Measurements from ENCODE around the gene VSIG8. TPM values are rescaled to one million over a fixed set of nuclear protein-coding genes. Genes with fewer than 3 reads are reported as not detected.

VSIG8 gene
- not detected in 2 replicates for total RNA-seq

DNA sequence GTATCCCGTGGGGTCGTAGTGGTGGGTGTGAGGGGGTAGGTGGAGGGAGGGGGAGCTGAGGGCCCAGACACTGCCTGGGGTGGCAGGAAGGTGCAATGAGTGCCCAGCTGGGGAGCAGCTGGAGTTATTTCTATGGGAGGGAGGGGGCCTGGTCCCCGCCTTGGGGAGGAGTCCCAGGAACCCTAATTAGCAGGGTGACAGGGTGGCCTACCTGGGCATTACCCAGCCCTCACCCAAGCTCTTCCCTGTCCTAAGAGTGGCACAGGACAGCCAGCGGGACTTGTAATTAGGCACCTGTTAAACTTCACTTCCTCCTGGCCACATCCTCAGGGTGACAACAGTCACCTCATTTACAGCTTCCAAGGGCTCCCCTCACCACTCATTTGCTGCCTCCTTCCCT, at the start of gene VSIG8:
VSIG8 (minus strand) TSS at position 101 of the 400 bp plus-strand sequence. CDS start 136 bp downstream, outside the sequence.

DNA sequence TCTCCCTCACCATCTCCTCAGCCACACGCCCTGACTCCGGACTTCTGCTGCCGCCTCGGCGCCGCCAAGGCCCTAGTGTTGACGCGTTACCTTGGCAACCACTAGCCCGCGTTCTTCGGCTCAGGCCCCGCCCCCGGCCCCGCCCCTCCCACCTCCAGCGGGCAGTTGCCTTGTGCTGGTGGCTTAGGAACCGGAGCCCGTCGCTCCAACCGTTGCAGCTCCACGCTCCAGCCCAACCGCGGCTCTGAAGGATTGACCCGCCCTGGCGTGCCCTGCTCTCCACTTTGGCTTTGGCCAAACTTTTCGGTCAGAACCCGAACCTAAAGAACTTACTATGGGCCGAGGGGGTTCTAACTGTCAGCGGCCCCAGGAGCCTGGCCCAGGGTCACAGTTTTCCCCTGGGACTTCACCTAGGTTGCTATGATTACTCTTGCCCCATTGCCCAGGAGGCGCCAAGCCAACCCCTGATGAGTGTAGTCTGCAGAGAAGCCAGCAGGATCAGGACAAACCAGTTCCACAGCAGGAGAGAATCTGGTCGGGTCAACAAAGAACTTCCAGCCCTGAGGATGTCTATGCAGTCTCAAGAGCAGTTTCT, 37.7 kb upstream of the VSIG8 start, which contains the start of gene CFAP45:
CFAP45 (minus strand) TSS at position 80 of the 595 bp plus-strand sequence; CDS start at position 13, 67 bp downstream.

GRCh38 chr1:159826441-159827101, 35.9 kb downstream of the VSIG8 start, which contains the start of gene SLAMF8:
Gene SLAMF8 (plus strand): TSS chr1:159826873. CDS start chr1:159826899, 26 bp downstream.

Small RNA genes lying within 50 kb of the gene (small RNA-seq; reads per million reads assigned to genes)
- gene MIR4259 (not detected), gene RF00570 (not detected)

Other genes with a start within 250 kb of the VSIG8 start
- gene CRP, start 148.1 kb downstream of the VSIG8 start, total RNA-seq, result 0.10 TPM in 1 of 2 replicates, not detected in the other
- gene DUSP23, start 81.7 kb downstream of the VSIG8 start, total RNA-seq, result 49.9 and 63.4 TPM in 2 replicates
- not detected in 2 replicates for gene FCRL6, start 60.3 kb downstream of the VSIG8 start, total RNA-seq
- not detected in 2 replicates for gene SLAMF8, start 35.8 kb downstream of the VSIG8 start, total RNA-seq
- gene CFAP45, start 37.5 kb upstream of the VSIG8 start, total RNA-seq, result 0.65 and 1.5 TPM in 2 replicates
- gene TAGLN2, start 62.9 kb upstream of the VSIG8 start, total RNA-seq, result 403 and 470 TPM in 2 replicates
- not detected in 2 replicates for gene IGSF9, start 83.0 kb upstream of the VSIG8 start, total RNA-seq
- not detected in 2 replicates for gene SLAMF9, start 91.6 kb upstream of the VSIG8 start, total RNA-seq
- gene PIGM, start 169.3 kb upstream of the VSIG8 start, total RNA-seq, result 4.6 and 5.6 TPM in 2 replicates
- gene KCNJ10, start 207.5 kb upstream of the VSIG8 start, total RNA-seq, result not detected in 2 replicates
- not detected in 2 replicates for gene KCNJ9, start 218.9 kb upstream of the VSIG8 start, total RNA-seq
- 7.6 and 7.8 TPM in 2 replicates for gene IGSF8, start 236.0 kb upstream of the VSIG8 start, total RNA-seq

Data from vein endothelial cell (primary cell).